HG03159 (cell line): ENCODE measurements around the gene NDUFC2.
"Not testable (repeated sequence)": the region's sequence is repeated elsewhere in the genome, so short reads cannot be mapped to it uniquely, and the experiment has no call there.

ENCODE experiments used
- ATAC-seq: cut with Tn5 transposase; IDR thresholded peaks from one replicate; pipeline ENCODE4 v1.9.1; 2021; ENCODE audit warnings: mild to moderate bottlenecking, moderate library complexity; ENCODE audit not compliant: unreplicated experiment

The NDUFC2 gene

DNA sequence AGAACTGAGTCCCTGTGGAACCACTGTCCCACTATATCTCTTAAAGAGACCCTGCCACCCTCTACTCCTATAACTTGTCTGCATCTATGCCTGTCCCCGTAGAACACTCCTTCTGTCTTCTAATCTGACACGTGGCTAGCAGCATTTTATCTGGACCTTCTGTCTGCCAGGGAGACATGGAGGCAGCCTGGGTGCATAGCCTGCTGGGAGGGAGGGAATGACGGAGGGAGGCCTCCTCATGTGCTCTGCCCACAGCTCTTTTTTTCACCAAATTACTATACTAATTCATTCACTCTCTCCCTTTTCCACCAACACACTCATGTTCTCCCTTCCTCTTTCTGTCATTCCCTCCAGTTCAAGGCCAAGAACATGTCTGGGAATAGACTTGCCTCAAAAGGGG lies 23.6 kb downstream of the NDUFC2 start:
- ATAC-seq, result no peak

DNA sequence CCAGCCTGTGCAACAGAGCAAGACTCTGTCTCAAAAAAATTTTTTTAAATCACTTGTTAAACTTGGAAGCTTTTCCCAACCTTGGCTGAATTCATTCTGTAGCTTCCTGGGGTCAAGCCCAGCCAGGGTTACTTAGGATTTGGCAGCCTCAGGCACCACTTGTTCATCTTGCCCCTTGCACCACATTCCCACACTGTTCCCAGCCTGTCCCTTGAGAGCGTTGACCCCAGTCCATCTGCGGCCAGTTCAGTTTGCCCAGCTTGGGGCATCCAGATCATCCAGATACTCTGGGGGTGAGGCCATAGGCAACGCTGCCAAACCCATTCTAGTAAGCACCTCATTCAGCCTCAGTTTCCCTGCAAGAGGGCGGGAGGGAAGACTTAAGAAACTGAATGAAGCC lies 24.7 kb downstream of the NDUFC2 start:
- ATAC-seq, result no peak

DNA sequence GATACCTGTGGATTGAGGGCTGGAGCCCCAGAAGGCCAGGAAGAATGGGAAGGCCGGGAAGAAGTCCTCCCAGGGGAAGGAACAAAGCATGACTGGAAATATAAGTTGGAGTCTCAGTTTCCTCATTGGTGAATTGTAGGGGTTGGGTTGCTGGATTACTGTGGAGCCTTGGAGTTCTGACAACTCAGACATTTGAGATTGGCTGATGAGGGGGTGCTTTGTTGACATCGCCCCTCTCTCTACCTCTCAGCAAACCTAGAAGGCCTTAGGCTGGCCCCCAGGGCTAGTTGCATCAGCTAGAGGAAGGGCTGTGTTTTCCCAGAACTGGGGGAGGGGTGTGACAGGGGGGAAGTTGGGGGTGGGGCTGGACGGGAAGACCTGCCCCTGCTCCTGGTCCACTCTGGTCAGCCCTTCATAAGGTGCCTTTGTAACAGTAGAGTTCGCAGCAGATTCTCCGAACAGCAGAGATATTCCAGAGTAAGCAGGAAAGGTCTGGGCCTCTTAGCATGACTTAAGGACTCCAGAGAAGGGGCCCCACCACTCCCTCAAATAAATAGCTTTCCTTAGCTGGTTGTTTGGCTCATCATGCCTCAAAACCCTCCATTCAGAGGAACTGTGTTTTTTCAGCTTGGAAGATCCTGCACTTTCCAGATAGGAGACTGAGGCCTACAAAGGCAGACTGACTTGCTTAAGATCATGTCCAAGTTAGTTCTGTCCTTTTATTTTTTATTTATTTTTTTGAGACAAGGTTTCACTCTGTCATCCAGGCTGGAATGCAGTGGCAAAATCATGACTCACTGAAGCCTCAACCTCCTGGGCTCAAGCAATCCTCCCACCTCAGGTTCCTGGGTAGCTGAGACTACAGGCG lies 28.5 kb downstream of the NDUFC2 start:
- no peak for ATAC-seq

DNA sequence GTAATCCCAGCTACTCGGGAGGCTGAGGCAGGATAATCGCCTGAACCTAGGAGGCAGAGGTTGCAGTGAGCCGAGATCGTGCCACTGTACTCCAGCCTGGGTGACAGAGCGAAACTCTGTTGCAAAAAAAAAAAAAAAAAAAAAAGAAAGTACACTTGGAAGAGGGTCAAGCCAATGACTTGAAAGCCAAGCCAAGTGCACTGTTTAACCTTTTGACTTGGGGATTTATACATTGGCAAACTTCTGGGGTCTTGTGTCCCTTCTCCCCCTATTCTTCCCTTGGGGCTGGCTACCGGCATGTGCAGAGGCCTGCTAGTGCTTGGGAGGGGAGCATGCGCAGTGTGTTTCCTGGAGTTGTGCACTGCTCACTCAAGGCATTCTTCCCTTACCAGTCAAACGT lies 30.3 kb downstream of the NDUFC2 start:
- no peak for ATAC-seq

DNA sequence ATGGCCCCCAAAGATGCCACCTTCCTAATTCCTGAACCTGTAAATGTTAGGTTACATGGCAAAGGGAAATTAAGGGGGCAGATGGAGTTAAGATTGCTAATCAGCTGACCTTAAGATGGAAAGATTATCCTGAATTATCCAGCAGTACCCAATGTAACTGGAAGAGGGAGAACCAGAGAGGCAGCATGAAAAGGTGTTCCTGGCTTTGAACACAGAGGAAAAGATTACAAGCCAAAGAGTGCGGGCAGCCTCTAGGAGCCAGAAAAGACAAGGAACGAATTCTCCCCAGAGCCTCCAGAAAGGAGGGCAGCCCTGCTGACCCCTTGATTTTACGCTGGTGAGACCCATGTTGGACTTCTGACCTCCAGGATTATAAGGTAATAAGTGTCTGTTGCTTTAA lies 31.1 kb downstream of the NDUFC2 start:
- no peak for ATAC-seq

DNA sequence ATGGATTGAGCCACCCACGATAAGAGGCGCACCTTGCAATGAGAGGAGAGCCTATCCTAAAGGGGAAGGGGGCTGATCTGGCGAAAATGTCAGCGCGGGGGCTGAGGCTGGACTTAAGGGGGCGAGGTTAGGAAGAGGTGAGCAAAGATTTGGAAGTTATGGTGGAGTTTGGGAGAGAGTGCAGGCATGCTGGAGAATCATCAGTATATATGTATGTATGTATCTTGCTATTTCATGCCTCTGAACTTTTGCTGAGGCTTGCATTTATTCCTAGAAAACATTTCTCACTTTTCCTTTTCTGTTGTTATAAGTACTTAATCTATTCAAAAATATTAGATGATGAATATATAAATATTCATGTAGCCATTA lies 33.2 kb downstream of the NDUFC2 start:
- no peak for ATAC-seq

DNA sequence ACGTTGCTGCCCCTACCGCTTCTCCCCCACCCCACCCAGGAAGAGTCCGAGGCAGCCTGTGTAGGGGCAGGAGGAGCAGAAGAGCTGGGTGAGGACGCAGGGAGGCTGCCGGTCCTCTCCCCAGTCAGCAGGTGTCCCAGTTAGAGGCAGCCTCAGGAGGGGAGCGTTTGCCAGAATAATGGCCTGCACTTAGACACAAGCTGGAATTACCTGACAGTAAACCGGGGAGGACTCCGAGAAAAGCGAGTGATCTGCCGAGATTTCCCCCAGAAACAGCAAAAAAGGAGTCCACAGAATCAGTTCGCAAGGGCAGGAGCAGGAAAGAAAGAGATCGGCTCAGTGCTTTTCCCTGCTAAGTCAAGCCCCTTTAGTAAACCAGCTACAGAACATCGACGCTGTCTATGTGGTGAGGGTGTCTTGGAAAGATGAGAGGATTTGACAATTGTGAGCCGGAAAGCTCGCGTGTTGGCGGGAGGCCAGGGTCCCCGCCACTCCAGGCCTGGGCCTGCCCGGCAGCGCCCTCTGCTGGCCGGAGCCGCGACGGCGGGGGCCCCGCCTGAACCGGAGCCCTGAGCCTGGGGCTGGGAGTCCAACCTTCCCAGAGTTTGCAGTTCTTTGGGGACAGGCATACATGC lies 33.7 kb downstream of the NDUFC2 start:
- peak; percentile 57 for ATAC-seq

DNA sequence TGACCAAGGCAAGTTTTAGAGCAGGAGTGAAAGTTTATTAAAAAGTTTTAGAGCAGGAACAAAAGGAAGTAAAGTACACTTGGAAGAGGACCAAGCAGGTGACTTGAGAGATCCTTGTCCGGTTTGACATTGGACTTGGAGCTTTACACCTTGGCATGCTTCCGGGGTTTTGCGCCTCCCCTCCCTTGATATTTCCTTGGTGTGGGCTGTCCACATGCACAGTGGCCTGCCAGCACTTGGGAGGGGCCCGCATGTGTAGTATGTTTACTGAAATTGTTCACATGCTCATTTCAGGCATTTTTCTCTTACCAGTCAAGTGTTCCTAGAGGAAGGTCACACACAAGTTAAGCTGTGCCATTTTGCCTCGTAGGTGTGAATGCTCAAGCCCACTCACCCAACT lies 35.0 kb downstream of the NDUFC2 start:
- no peak for ATAC-seq

DNA sequence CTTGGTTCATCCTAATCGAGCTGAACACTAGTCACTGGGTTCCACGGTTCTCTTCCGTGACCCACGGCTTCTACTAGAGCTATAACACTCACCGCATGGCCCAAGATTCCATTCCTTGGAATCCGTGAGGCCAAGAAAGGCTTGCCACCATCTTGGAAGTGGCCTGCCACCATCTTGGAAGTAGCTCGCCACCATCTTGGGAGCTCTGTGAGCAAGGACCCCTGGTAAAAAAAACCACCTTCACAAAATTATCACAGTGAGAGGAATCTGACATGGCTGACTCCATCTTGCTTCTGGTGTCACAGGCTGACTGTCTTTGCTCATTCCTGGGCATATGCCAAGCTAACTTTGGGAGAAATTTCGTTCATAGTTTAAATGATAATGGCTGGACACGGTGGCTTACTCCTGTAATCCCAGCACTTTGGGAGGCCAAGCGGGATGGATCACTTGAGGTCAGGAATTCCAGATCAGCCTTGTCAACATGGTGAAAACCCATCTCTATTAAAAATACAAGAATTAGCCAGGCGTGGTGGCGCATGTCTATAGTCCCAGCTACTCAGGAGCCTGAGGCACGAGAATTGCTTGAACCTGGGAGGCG lies 37.7 kb downstream of the NDUFC2 start:
- no peak for ATAC-seq

DNA sequence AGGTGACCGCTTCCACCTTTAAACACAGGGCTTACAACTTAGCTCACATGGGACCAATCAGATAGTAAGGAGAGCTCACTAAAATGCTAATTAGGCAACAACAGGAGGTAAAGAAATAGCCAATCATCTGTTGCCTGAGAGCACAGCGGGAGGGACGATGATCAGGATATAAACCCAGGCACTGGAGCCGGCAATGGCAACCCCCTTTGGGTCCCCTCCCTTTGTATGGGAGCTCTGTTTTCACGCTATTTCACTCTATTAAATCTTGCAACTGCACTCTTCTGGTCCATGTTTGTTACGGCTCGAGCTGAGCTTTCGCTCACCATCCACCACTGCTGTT lies 38.3 kb downstream of the NDUFC2 start:
- not testable (repeated sequence) for ATAC-seq

DNA sequence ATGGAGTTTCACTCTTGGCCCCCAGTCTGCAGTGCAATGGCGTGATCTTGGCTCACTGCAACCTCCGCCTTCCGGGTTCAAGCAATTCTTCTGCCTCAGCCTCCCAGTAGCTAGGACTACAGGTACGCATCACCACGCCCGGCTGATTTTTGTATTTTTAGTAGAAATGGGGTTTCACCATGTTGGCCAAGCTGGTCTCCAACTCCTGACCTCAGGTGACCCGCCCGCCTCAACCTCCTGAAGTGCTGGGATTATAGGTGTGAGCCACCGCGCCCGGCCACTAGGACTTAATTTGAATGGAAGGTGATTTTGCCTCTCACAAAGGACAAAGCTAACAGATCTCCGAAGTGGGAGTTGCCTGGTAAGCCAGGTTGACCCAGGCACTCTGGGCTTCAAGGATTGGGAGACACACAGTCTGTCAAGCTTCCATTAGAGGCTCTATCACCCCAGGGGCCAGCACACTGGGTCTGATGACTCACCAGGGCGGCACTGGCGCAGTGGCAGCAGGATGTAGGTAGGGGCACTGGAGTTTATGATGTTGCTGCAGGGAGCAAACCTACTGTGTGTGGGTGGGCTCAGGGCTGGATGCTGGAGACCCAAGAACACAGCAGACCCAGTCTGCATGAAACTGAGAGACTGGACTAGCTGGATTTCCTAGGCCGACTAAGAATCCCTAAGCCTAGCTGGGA lies 38.8 kb downstream of the NDUFC2 start:
- ATAC-seq, result no peak

DNA sequence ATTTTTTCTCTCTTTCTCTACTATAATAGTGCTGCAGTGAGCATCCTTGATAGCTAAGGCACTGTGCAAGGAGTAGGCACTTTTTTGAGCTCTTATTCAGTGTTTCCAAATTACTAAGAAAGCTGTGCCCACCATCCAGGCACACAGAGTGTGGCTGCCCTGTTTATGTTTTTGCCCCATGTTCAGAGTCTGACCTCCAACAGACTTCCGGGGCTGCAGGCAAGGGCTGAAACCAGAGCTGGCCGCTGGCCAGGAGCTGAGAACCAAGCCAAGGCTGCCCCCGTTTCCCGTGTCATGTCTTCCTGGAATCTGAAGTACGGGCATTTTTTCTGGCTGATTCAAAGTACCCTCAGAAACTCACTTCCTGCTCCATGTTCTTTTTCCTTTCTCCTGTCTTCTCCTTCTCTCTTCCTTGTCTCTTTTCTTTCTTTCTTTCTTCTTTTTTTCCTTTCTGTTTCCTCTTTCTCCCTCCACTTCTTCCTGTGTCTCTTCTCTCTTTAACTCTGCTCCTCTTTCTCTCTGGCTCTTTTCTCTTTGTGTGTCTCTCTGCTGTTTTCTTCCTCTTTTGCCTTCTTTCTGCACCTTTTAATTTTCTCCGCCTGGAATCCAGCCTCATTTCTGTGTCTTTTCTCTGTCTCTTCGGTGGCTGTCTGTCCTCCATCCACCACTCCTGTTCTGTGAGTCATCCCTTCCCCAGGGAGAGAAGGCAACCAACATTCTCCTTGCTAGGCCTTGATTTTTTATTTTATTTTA lies 39.6 kb downstream of the NDUFC2 start:
- peak; percentile 61 for ATAC-seq

DNA sequence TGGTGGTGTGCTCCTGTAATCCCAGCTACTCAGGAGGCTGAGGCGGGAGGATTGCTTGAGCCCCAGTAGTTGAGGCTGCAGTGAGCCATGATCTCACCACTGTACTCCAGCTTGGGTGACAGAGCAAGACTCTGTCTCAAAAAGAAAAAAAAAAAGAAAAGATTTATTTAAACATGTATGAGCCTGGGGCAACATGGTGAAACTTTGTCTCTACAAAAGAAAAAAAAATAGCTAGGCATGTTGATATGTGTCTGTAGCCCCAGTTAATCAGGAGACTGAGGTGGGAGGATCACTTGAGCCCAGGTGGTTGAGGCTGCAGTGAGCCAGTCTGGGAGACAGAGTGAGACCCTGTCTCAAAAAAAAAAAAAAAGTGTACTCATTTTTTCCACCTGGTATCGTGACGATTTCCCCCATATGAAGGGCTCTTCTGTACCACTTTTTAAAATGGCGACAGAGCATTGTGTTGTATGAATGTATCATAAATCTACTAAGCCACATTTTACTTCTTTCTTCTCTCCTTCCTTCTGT lies 40.2 kb downstream of the NDUFC2 start:
- no peak for ATAC-seq

DNA sequence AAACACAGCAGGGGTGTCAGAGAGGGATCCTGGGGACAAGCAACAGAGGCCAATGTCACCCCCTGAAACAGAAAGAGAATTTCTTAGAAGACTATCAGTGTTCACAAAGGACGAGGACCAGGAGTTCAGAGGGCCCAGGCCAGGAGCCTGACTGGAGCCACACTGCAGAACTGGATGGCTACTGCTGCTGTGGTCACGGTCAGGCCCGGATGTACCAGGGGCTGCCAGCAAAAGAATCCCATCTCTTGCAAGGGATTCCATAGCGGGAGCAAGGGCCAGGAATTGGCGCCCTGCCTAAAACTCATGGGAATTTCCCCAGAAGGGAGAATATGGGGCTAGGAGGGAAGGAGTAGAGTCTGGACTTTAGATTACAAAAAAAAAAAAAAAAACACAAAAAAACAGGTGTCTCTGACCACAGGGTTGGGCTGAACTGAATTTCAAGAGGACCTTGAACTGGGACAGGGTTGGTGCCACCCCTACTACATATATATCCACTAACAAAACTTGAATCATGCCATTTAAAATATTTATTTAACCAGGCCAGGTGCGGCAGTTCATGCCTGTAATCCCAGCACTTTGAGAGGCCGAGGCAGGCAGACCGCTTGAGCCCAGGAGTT lies 40.9 kb downstream of the NDUFC2 start:
- no peak for ATAC-seq

DNA sequence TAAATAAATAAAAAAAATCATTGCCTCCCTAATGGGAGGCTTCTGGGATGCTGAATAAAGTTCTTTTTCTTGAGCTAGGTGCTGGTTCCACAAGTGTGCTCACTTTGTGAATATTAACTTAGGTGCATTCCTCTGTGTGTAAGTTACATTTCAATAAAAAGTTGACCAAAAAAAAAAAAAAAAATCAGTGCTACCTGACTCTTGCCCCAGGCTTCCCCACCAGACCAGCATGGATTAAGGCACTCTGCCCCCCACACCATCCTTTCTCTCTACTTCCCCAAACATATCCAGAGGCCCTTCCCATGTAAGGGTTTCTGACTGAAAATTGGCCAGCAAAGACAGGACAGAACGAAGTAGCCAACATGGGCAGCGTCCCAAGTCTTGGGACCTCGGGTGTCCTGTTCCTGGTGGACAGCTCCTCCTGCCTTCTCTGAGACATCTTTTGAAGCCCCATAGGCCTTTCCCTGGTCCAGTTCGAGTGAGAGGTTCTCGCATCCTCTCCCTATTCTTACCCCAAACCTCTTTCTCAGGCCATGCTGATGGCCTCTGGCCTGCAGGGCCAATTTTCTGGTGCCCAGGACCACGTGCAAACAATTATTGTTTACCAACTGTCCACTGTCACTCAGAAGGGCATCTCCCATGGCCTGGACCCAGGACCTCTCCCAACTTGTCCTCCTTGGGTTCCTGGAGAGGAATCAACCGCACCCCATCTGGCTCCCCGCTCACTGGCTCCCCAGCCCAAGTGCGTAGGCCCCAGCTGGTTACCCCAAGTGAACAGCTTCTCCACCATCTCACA lies 41.6 kb downstream of the NDUFC2 start:
- ATAC-seq, result no peak

DNA sequence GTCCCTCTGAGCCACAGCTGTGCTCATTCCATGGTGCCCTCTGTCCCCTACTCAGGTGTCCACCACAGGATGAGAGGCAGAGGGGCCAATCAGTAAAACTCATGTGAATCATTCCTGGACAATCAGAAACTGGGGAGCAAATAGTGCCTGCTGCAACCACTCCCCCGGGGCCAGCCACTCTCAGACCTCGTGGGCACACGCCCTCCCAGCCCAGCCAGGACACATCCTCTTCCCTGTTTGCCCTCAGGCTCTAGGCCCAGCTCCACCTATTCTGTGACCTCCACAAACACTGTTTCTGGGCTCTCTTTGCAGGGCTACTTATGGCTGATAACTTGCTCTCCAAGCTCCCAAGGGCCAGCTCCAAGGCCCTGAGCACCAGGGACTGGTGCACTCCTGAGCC lies 42.6 kb downstream of the NDUFC2 start:
- no peak for ATAC-seq

DNA sequence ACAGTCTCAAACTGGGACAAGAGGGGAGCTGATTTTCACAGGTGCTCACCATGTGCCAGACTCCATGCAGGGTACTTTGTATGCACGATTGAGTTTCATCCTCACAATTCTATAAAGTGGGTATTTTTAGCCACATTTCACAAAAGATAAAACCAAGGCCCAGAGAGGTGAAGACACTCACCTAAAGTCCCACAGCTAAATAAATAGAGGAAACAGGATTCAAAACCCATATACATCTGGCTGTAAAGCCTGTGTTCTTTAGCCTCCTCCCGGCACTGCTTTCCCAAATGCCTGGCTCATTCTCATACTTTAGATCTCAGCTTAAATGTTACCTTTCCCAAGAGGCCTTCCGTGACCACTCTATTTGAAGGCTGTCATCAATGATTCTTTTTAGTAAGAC lies 43.3 kb downstream of the NDUFC2 start:
- no peak for ATAC-seq

DNA sequence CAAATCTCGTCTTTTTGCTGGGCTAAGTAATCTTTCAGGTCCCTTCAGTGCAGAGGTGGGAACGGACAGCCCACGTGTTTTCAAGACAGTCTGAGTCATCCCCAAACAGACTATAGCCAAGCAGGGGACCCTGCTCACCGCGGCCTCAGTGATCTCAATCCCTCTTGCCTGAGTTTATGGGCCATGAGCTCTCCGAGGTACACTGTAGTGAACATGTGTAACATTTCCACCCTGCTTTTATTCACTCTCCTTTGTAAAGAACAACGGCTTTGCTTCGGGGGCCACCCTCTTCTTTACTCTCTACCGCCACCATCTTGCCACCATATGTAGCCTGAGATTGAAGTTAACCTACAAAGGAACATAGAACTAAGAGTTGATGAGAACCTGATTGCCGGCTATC lies 45.0 kb downstream of the NDUFC2 start:
- no peak for ATAC-seq

DNA sequence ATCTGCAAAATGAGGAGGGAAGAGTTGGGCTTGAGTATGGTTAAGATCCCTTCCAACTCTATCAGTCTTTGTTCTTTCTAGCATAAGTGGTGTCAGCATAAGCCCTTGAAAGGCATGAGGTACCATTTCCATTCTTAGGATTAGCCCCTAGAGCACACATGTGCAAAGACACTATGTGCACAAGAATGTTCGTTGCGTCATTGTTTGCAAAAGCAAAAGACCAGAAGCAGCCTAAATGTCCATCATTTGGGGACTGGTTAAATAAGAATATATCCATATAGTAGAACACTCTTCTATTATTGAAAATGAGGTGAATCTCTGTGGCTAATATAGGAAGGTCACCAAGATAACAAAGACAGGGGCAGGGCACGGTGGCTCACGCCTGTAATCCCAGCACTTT lies 46.6 kb downstream of the NDUFC2 start:
- ATAC-seq, result no peak

DNA sequence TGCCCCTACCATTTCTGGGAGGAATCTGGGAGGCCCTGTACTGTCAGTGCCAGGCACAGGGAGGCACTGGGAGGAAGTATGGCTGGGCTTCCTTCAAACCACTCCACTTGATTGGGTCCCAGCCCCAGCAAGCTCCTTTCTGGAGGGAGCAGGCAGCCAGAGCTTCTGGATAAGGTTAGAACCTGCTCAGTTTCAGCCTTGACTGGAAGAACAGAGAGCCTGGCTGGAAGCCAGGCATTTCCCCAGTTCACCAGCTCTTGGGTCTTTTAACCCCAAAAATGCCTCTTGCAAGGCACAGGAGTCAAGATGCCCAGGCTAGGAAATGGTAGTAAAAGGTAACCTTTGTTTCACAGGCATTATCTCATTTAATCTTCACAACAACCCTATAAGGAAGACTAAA lies 47.6 kb downstream of the NDUFC2 start:
- ATAC-seq, result no peak
